LoVo (cell line): Measurements from ENCODE around the gene ATP5MG.
"Not testable (repeated sequence)": the region's sequence is repeated elsewhere in the genome, so short reads cannot be mapped to it uniquely, and the experiment has no call there.

Experiments
- DNase-seq: peaks from one replicate; pipeline ENCODE4 v3.0.0-alpha.2; 2016; ENCODE audit warnings: low spot score

The ATP5MG gene

GRCh38 chr11:118401151-118401879 lies at the start of gene ATP5MG:
TSS of gene ATP5MG (plus strand) at chr11:118401606. CDS start at chr11:118401666, 60 bp downstream.
- DNase-seq = peak; percentile 92

- DNase-seq = peak; percentile 4
Observed at GRCh38 chr11:118353084-118353710, 48.2 kb upstream of the ATP5MG start.

GRCh38 chr11:118358071-118358470 lies 43.3 kb upstream of the ATP5MG start:
- DNase-seq = no peak

GRCh38 chr11:118359295-118359958 lies 42.0 kb upstream of the ATP5MG start, which contains the start of gene UBE4A:
TSS of gene UBE4A (plus strand) at chr11:118359600. CDS start at chr11:118365081, 5,481 bp downstream.
- peak; percentile 99 for DNase-seq

- DNase-seq = no peak
Observed at GRCh38 chr11:118364956-118365615, 36.3 kb upstream of the ATP5MG start.

GRCh38 chr11:118366287-118366686 lies 35.1 kb upstream of the ATP5MG start:
- no peak for DNase-seq

GRCh38 chr11:118370774-118371173 lies 30.6 kb upstream of the ATP5MG start:
- no peak for DNase-seq

GRCh38 chr11:118373263-118373662 lies 28.1 kb upstream of the ATP5MG start:
- no peak for DNase-seq

- no peak for DNase-seq
Observed at GRCh38 chr11:118373871-118374270, 27.5 kb upstream of the ATP5MG start.

- DNase-seq = no peak
Observed at GRCh38 chr11:118374729-118375128, 26.7 kb upstream of the ATP5MG start.

GRCh38 chr11:118375978-118376377 lies 25.4 kb upstream of the ATP5MG start:
- no peak for DNase-seq

GRCh38 chr11:118379497-118379896 lies 21.9 kb upstream of the ATP5MG start:
- no peak for DNase-seq

GRCh38 chr11:118380571-118380970 lies 20.8 kb upstream of the ATP5MG start:
- DNase-seq = no peak

- no peak for DNase-seq
Observed at GRCh38 chr11:118382954-118383353, 18.5 kb upstream of the ATP5MG start.

GRCh38 chr11:118383657-118384056 lies 17.7 kb upstream of the ATP5MG start:
- DNase-seq = no peak

GRCh38 chr11:118396097-118396501 lies 5.3 kb upstream of the ATP5MG start:
- DNase-seq = no peak

GRCh38 chr11:118397448-118397847 lies 4.0 kb upstream of the ATP5MG start:
- no peak for DNase-seq

GRCh38 chr11:118398791-118399559 lies 2.4 kb upstream of the ATP5MG start:
- DNase-seq = no peak

GRCh38 chr11:118401880-118402590 lies 629 bp downstream of the ATP5MG start:
- peak; percentile 24 for DNase-seq

- not testable (repeated sequence) for DNase-seq
Observed at GRCh38 chr11:118402594-118402993, 1.2 kb downstream of the ATP5MG start.

GRCh38 chr11:118406599-118407166 lies 5.3 kb downstream of the ATP5MG start:
- no peak for DNase-seq
